Measurements from ENCODE around the gene TTN.

DNA sequence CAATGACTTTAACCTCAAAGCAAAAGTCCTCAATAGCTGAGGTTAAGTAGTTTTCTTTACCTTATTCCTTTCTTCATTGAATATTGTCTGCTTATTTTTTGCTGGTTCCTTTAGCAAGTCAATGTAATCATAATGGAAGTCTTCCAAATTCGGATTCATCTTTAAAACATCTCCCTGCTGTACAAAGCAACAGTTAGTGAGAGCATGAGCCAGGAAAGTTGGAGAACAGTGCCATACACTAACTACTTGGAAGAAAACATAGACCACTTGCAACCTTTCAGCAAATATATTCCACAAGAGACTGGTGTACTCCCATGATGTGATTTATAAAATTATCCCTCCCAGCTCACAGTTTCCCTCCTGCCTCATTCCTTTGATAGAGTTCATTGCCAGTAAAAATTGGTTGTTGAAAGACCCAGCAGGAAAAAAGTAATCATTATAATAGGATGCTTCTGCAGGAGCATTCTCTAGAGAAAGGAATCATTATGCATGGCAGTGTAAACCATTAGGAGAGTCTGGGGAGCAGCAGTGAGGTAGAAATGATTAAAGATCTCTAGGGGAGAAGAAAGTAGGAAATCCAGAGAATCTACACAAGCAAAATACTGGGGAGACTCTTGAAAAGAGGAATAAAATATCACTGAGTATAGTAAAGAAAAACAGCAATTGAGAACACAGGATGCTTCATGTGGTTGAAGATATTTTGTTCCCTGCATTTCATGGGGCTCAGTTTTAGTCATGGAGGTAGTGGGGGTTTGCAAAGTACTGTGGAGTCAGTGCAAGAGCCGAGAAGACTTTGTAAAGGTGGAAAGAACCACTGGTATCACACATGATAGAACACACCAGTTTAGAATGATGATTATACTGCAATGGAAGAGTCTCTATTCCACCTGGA is 38.6 kb upstream of the TTN start:
- TF ChIP-seq, protein P1, sequence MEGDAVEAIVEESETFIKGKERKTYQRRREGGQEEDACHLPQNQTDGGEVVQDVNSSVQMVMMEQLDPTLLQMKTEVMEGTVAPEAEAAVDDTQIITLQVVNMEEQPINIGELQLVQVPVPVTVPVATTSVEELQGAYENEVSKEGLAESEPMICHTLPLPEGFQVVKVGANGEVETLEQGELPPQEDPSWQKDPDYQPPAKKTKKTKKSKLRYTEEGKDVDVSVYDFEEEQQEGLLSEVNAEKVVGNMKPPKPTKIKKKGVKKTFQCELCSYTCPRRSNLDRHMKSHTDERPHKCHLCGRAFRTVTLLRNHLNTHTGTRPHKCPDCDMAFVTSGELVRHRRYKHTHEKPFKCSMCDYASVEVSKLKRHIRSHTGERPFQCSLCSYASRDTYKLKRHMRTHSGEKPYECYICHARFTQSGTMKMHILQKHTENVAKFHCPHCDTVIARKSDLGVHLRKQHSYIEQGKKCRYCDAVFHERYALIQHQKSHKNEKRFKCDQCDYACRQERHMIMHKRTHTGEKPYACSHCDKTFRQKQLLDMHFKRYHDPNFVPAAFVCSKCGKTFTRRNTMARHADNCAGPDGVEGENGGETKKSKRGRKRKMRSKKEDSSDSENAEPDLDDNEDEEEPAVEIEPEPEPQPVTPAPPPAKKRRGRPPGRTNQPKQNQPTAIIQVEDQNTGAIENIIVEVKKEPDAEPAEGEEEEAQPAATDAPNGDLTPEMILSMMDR (IDR thresholded peaks at IDR 0.05): no peak
- no peak for TF ChIP-seq POLR2A (IDR thresholded peaks at IDR 0.05)

Data from uterus (tissue), 2 donors.